Activated B cell treated with CpG ODN at 0.5 μM for 24 hours (primary cell): ENCODE results near the gene RGS8. TPM values are rescaled to one million over a fixed set of nuclear protein-coding genes. Genes with fewer than 3 reads are reported as not detected.

Experiments used
- ATAC-seq: fragments of 200-7000 bp; cut with Tn5 transposase; one replicate; pipeline ENCODE4 v1.10.0; 2021; ENCODE audit warnings: low read depth, mild to moderate bottlenecking, moderate library complexity
- CTCF ChIA-PET: fragments of 350-600 bp; sonication (Branson Sonifier 250); formaldehyde crosslinking; loops from one replicate; lab custom pipeline; 2021; ENCODE audit warnings: antibody characterized with exemption; lab: Charles Lee
- POLR2A ChIA-PET: fragments of 350-600 bp; sonication (Branson Sonifier 250); formaldehyde crosslinking; loops from one replicate; lab custom pipeline; 2021; ENCODE audit warnings: antibody characterized with exemption; lab: Charles Lee
- DNase-seq: peaks from one replicate; pipeline ENCODE4 v3.0.0; 2022
- H3K27ac Mint-ChIP-seq: one replicate; pipeline ENCODE4 v1.8.0; 2020; ENCODE audit warnings: mixed read lengths
- H3K27me3 Mint-ChIP-seq: one replicate; pipeline ENCODE4 v1.8.0; 2021; ENCODE audit warnings: mixed read lengths
- H3K36me3 Mint-ChIP-seq: one replicate; pipeline ENCODE4 v1.8.0; 2021; ENCODE audit warnings: low read depth, mixed read lengths
- H3K4me1 Mint-ChIP-seq: one replicate; pipeline ENCODE4 v1.8.0; 2021; ENCODE audit warnings: mixed read lengths
- H3K4me3 Mint-ChIP-seq: one replicate; pipeline ENCODE4 v1.8.0; 2020; ENCODE audit warnings: mild to moderate bottlenecking, mixed read lengths
- H3K9me3 Mint-ChIP-seq: one replicate; pipeline ENCODE4 v1.8.0; 2020; ENCODE audit warnings: mixed read lengths
- intact Hi-C: fragments of 100-400 bp; cut with micrococcal nuclease; formaldehyde crosslinking; loops from one replicate; pipeline ENCODE4 v1.15.1; 2024
- total RNA-seq: library from RNA; stranded (reverse); gene quantifications from 2 replicates; pipeline ENCODE4 v1.2.3, GENCODE V29; 2022
- TF ChIP-seq, protein P1 (sequence below): fragments of 200-600 bp; IDR thresholded peaks from one replicate; pipeline ENCODE4 v1.8.0; 2022; ENCODE audit warnings: antibody characterized with exemption, mild to moderate bottlenecking

Gene RGS8
- total RNA-seq, 1 donor from 2014 or later = not detected

DNA sequence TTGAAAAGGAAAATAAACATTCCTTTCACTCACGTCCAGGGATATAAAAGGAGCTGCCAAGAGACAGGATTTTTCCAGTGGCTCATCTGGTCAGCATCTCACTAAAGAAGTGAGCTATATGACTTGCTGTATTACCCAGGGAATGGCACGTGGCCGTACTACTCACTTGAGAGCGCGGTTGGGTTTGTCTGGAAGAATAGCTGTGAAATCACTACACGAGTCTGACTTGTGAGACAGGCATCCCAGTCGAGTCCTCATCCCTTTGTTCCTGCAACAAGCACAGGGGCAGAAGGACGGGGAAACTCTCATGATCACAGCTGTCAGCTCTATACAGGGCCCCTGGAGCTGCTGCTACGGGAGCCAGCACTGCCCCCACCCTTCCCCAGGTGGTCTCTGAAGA is 17.7 kb downstream of the RGS8 start:
- ChIA-PET POLR2A (no interaction called here), CTCF (no interaction called here)
- Mint-ChIP-seq H3K4me3 (no peak overlapping the region), H3K27me3 (peaks cover 10% of the 10 kb centered on the region), H3K27ac (no peak overlapping the region), H3K4me1 (no peaks in the 10 kb centered on the region), H3K36me3 (no peaks in the 10 kb centered on the region), H3K9me3 (no peaks in the 10 kb centered on the region)
- DNase-seq (no peak), ATAC-seq (no peak)
- intact Hi-C loops = no loop called here
- TF ChIP-seq, protein P1, sequence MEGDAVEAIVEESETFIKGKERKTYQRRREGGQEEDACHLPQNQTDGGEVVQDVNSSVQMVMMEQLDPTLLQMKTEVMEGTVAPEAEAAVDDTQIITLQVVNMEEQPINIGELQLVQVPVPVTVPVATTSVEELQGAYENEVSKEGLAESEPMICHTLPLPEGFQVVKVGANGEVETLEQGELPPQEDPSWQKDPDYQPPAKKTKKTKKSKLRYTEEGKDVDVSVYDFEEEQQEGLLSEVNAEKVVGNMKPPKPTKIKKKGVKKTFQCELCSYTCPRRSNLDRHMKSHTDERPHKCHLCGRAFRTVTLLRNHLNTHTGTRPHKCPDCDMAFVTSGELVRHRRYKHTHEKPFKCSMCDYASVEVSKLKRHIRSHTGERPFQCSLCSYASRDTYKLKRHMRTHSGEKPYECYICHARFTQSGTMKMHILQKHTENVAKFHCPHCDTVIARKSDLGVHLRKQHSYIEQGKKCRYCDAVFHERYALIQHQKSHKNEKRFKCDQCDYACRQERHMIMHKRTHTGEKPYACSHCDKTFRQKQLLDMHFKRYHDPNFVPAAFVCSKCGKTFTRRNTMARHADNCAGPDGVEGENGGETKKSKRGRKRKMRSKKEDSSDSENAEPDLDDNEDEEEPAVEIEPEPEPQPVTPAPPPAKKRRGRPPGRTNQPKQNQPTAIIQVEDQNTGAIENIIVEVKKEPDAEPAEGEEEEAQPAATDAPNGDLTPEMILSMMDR = no peak

DNA sequence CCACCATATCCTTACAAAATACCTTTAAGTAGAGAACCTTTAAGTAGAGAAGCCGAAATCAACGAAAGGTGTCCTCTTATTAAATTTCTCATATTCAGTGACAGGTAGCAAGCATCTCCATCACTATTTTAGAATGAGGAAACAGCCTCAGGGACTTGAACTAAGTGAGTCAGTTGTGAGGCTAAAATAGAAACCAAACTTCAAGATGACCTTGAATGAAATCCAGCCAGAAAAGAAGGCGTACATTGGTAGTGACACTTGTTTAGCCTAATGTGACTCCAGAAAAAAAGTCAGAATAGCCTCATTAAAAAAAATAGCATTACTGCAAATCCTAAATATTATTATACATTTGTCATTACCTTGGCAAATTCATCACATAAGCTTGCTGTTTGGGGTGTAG is 20.1 kb downstream of the RGS8 start:
- ChIA-PET CTCF (no interaction called here), POLR2A (no interaction called here)
- ATAC-seq = no peak
- no peaks in the 10 kb centered on the region for H3K4me1 Mint-ChIP-seq
- TF ChIP-seq, protein P1 = no peak
- H3K36me3 Mint-ChIP-seq = no peaks in the 10 kb centered on the region
- H3K9me3 Mint-ChIP-seq = no peaks in the 10 kb centered on the region
- intact Hi-C loops = no loop called here
- H3K27me3 Mint-ChIP-seq = peaks cover 3% of the 10 kb centered on the region
- H3K27ac Mint-ChIP-seq = no peak overlapping the region
- H3K4me3 Mint-ChIP-seq = no peak overlapping the region
- no peak for DNase-seq

DNA sequence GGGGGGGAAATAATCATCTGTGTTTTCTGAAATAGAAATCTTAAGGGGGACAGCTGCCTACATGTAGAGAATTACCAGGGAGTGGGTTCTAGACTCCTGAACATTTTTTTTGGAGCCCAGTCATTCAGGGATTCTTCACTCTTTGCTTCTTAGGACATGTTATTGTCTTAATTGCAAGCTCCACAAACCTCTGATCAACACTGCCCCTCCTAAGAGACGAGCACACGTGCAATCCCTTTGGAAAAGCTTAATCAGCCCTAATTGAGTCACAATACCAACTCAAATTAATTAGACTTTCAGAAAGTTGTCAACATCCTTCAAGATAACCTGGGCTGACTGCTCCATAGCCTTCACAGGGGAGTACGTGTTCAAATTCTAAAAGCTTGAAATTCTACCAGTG is 21.4 kb downstream of the RGS8 start:
- Mint-ChIP-seq H3K27me3 (peaks cover 3% of the 10 kb centered on the region), H3K27ac (no peak overlapping the region)
- no peak for ATAC-seq

DNA sequence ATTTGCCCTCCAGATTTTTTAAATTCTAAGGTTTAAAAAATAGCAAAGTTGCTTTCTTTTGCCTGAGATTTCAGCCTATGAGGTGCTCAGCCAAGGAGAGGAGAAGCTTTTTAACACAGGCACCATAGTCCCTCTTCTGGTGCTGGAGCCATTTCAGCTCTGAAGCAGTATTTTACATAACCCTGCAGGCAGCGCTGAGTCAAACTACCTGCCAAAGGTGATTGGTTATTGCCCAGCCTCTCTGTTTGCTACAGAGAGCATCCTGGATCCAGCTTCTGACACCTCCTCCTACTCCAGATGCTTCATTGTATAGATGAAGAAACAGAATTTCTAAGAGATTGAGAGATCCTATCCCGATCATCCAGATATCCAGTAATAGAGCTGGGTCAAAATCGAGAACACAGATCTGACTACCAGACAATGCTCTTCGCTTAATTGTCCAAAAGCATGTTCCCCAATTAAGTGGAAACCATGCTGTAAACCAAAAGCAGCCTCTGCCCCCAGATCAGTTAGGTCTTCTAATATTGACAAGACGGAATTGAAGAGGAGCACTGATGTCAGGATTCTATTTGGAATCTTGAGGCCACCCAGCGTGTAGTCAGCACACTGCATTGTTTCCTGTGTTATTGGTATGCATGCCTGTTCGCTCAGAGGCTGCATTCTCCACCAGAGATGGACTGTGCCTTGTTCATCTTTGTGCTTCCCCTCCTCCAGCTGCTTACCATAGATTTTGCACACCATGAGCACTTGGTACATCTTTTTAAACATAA is 22.1 kb downstream of the RGS8 start:
- ChIA-PET CTCF (interaction anchor here (1.0 kb wide), 1 partner anchor 122 kb away, joined by 3 read pairs; no protein-coding TSS in a partner anchor), POLR2A (no interaction called here)
- DNase-seq (no peak), ATAC-seq (no peak)
- intact Hi-C loops = no loop called here
- Mint-ChIP-seq H3K27ac (no peak overlapping the region), H3K9me3 (no peaks in the 10 kb centered on the region), H3K4me1 (no peaks in the 10 kb centered on the region), H3K36me3 (no peaks in the 10 kb centered on the region), H3K4me3 (no peak overlapping the region), H3K27me3 (peaks cover 3% of the 10 kb centered on the region)
- TF ChIP-seq, protein P1 = no peak

More for the DNA sequence above, 21.4 kb downstream of the RGS8 start:
- Mint-ChIP-seq H3K36me3 (no peaks in the 10 kb centered on the region), H3K4me1 (no peaks in the 10 kb centered on the region), H3K9me3 (no peaks in the 10 kb centered on the region), H3K4me3 (no peak overlapping the region)
- ChIA-PET CTCF (no interaction called here), POLR2A (no interaction called here)
- intact Hi-C loops = no loop called here
- TF ChIP-seq, protein P1 = no peak
- DNase-seq = no peak

DNA sequence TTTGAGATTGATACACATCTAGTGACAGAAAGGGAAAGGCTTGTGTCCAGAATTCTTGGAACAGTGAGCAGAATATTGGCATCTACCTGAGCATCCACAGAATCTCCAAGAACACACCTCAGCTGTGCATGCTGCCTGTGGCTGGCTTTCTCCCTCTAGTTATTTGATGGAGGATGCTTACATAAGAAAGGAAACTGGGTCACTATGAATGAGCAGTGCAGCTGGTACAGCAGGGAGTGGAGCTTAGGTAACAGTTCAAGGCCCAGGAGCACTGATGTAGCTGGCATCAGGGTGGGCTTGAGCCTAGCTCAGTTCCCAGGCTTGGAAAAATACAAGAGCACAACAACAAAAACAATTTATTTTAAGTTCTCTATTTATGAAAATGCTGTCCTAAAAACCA is 26.3 kb downstream of the RGS8 start:
- H3K27ac Mint-ChIP-seq = no peak overlapping the region
- H3K4me1 Mint-ChIP-seq = no peaks in the 10 kb centered on the region
- H3K27me3 Mint-ChIP-seq = peaks cover 5% of the 10 kb centered on the region
- ChIA-PET CTCF (interaction anchor here (0.6 kb wide), 1 partner anchor 43 kb away, joined by 3 read pairs; no protein-coding TSS in a partner anchor), POLR2A (no interaction called here)
- H3K4me3 Mint-ChIP-seq = no peak overlapping the region
- no peaks in the 10 kb centered on the region for H3K36me3 Mint-ChIP-seq
- DNase-seq (no peak), ATAC-seq (no peak)
- intact Hi-C loops = no loop called here
- TF ChIP-seq, protein P1 = no peak
- H3K9me3 Mint-ChIP-seq = no peaks in the 10 kb centered on the region
